T-helper 2 cell (primary cell): Measurements from ENCODE around the gene NUMB.
"Not testable (repeated sequence)": the region's sequence is repeated elsewhere in the genome, so short reads cannot be mapped to it uniquely, and the experiment has no call there.

ENCODE experiments used
- DNase-seq, 5 experiments: peaks; one replicate each; pipeline versions ENCODE4 v3.0.0 to v3.0.0-alpha.2; 2012 to 2022

NUMB gene

GRCh38 chr14:73422515-73422914, 35.8 kb downstream of the NUMB start:
- no peak for DNase-seq

GRCh38 chr14:73418227-73418626, 40.1 kb downstream of the NUMB start:
- no peak for DNase-seq

- not testable (repeated sequence) for DNase-seq
Observed at GRCh38 chr14:73406248-73406647, 52.1 kb downstream of the NUMB start.

- no peak for DNase-seq
Observed at GRCh38 chr14:73403181-73403752, 55.1 kb downstream of the NUMB start.

GRCh38 chr14:73402579-73402978, 55.8 kb downstream of the NUMB start:
- no peak for DNase-seq

- DNase-seq, result no peak
Observed at GRCh38 chr14:73397810-73398209, 60.5 kb downstream of the NUMB start.

GRCh38 chr14:73394317-73394716, 64.0 kb downstream of the NUMB start:
- peak in 1 of 5 experiments; percentile 4 for DNase-seq

GRCh38 chr14:73393375-73393774, 65.0 kb downstream of the NUMB start:
- no peak for DNase-seq

- peak in 1 of 5 experiments; percentile 64 for DNase-seq
Observed at GRCh38 chr14:73392329-73393257, 65.8 kb downstream of the NUMB start.

GRCh38 chr14:73387860-73388259, 70.5 kb downstream of the NUMB start:
- not testable (repeated sequence) for DNase-seq

GRCh38 chr14:73386342-73386741, 72.0 kb downstream of the NUMB start:
- DNase-seq, result no peak

GRCh38 chr14:73385021-73385420, 73.3 kb downstream of the NUMB start:
- not testable (repeated sequence) for DNase-seq

GRCh38 chr14:73383356-73383755, 75.0 kb downstream of the NUMB start:
- no peak for DNase-seq

GRCh38 chr14:73381380-73382013, 76.8 kb downstream of the NUMB start:
- DNase-seq, result no peak

GRCh38 chr14:73376585-73376984, 81.8 kb downstream of the NUMB start:
- no peak for DNase-seq

- DNase-seq, result no peak
Observed at GRCh38 chr14:73375861-73376260, 82.5 kb downstream of the NUMB start.

GRCh38 chr14:73374218-73374617, 84.1 kb downstream of the NUMB start:
- DNase-seq, result no peak

GRCh38 chr14:73372529-73372928, 85.8 kb downstream of the NUMB start:
- no peak for DNase-seq

- DNase-seq, result no peak
Observed at GRCh38 chr14:73370561-73370960, 87.8 kb downstream of the NUMB start.

- DNase-seq, result no peak
Observed at GRCh38 chr14:73369428-73369827, 88.9 kb downstream of the NUMB start.

GRCh38 chr14:73368616-73369015, 89.7 kb downstream of the NUMB start:
- DNase-seq, result no peak

GRCh38 chr14:73365727-73366126, 92.6 kb downstream of the NUMB start:
- DNase-seq, result no peak

GRCh38 chr14:73364559-73364958, 93.8 kb downstream of the NUMB start:
- DNase-seq, result no peak

- no peak for DNase-seq
Observed at GRCh38 chr14:73359445-73359844, 98.9 kb downstream of the NUMB start.
